GM20000 (cell line): Measurements from ENCODE around the gene KIF2C.
"Not testable (repeated sequence)": the region's sequence is repeated elsewhere in the genome, so short reads cannot be mapped to it uniquely, and the experiment has no call there.

Experiments
- DNase-seq: peaks from one replicate; pipeline ENCODE4 v3.0.0; 2012; ENCODE audit warnings: low spot score
- CTCF ChIP-seq: IDR thresholded peaks from 2 replicates; pipeline ENCODE4 v1.5.1; 2012; ENCODE audit warnings: mild to moderate bottlenecking, control low read depth; ENCODE audit errors: extremely low read depth, missing control alignments

The KIF2C gene

GRCh38 chr1:44811234-44811633 lies 71.6 kb downstream of the KIF2C start:
- no peak for DNase-seq
- no peak for TF ChIP-seq CTCF

GRCh38 chr1:44812822-44813543 lies 73.3 kb downstream of the KIF2C start:
- no peak for DNase-seq
- no peak for TF ChIP-seq CTCF

GRCh38 chr1:44815926-44816325 lies 76.3 kb downstream of the KIF2C start:
- not testable (repeated sequence) for DNase-seq

GRCh38 chr1:44817307-44817706 lies 77.7 kb downstream of the KIF2C start:
- no peak for TF ChIP-seq CTCF
- no peak for DNase-seq
